ENCODE results near the gene MS4A1. TPM values are rescaled to one million over a fixed set of nuclear protein-coding genes. Genes with fewer than 3 reads are reported as not detected.

MS4A1 gene
- total and polyA plus RNA-seq, 2 of the 4 experiments (the other 2 are of a cell fraction), result not detected

GRCh38 chr11:60457576-60457975 is 1.9 kb downstream of the MS4A1 start:
- H3K4me1 ChIP-seq (ENCODE audit: control insufficient read depth, insufficient read depth, low read length), result no peaks in the 10 kb centered on the region
- intact Hi-C loops (cut with micrococcal nuclease) (no loop called here), in situ Hi-C loops (cut with MboI; ENCODE audit: low sequenced_read_pairs) (no loop called here), dilution Hi-C loops (cut with HindIII; ENCODE audit: low sequenced_read_pairs, unreplicated experiment) (no loop called here)
- H2AK5ac ChIP-seq (ENCODE audit: low read depth, low read length), result no peak overlapping the region
- no peak overlapping the region for H3K4ac ChIP-seq (ENCODE audit: low read depth, low read length)
- no peak overlapping the region for H2BK5ac ChIP-seq (ENCODE audit: low read depth, low read length, poor library complexity, severe bottlenecking)
- no peak overlapping the region for H3K56ac ChIP-seq (ENCODE audit: extremely low read depth, insufficient read depth, low read length)
- H3K4me3 ChIP-seq (ENCODE audit: insufficient read depth, low read depth, low read length), result no peak overlapping the region
- ChIA-PET POLR2A (ENCODE audit: unreplicated experiment) (interaction anchor here (0.5 kb wide), 1 partner anchor 529 kb away, joined by 3 read pairs; no protein-coding TSS in a partner anchor), CTCF (no interaction called here)
- H3K4me2 ChIP-seq (ENCODE audit: low read depth, low read length), result no peak overlapping the region
- H4K5ac ChIP-seq (ENCODE audit: low read depth, low read length), result no peak overlapping the region
- H2BK120ac ChIP-seq (ENCODE audit: low read depth, low read length), result no peak overlapping the region
- no peaks in the 10 kb centered on the region for H3K79me1 ChIP-seq (ENCODE audit: low read depth in 1 of 2, low read length in 2 of 2)
- H3K27ac ChIP-seq (ENCODE audit: insufficient read depth, low read length), result no peak overlapping the region
- H2AFZ ChIP-seq (replicated peaks; ENCODE audit: low read length, poor library complexity), result no peak overlapping the region
- H3K23ac ChIP-seq (ENCODE audit: low read depth, low read length), result no peak overlapping the region
- no peak overlapping the region for H4K8ac ChIP-seq (ENCODE audit: low read depth in 2 of 2, low read length in 2 of 2)
- TF ChIP-seq CTCF (conservative IDR thresholded peaks at IDR 0.05; ENCODE audit: low read depth, low read length) (no peak), POLR2A (IDR thresholded peaks at IDR 0.05; ENCODE audit: low read depth, low read length) (no peak), CHD1 (IDR thresholded peaks at IDR 0.05; ENCODE audit: low read depth, low read length) (no peak)
- DNase-seq (no peak), ATAC-seq (ENCODE audit: low read depth) (no peak)
- H4K91ac ChIP-seq (ENCODE audit: insufficient read depth, low read depth, low read length), result no peak overlapping the region
- 33% methylated on average over 1 of the region's 3 CpGs; no CpG with 5 or more reads in 1 of the 2 experiments for WGBS, 2 experiments (ENCODE audit: extremely low coverage in 2 of 2, insufficient read length in 1 of 2)
- H4K20me1 ChIP-seq (ENCODE audit: insufficient read depth, low read length), result no peaks in the 10 kb centered on the region
- H3K36me3 ChIP-seq (ENCODE audit: control insufficient read depth, insufficient read depth, low read length), result no peaks in the 10 kb centered on the region
- no peak overlapping the region for H2BK20ac ChIP-seq (ENCODE audit: low read depth, low read length)
- no peaks in the 10 kb centered on the region for H3K9me1 ChIP-seq (ENCODE audit: insufficient read depth, low read length)
- no TSS peak for BruUV-seq (replicated peaks)
- H2AK9ac ChIP-seq (replicated peaks; ENCODE audit: low read depth, low read length, poor library complexity), result no peak overlapping the region
- H3K9me3 ChIP-seq (ENCODE audit: control insufficient read depth, insufficient read depth, low read length), result peaks cover 6% of the 10 kb centered on the region; the same call in 1 of the 2 replicates
- H3K27me3 ChIP-seq (ENCODE audit: control insufficient read depth, insufficient read depth, low read length), result no peaks in the 10 kb centered on the region
- no peak overlapping the region for H3K14ac ChIP-seq (replicated peaks; ENCODE audit: low read depth, low read length)
- H3K18ac ChIP-seq (ENCODE audit: low read depth, low read length), result no peak overlapping the region
- H2BK15ac ChIP-seq (ENCODE audit: low read depth, low read length), result no peak overlapping the region
- no peak overlapping the region for H3K9ac ChIP-seq (ENCODE audit: low read depth, low read length)
